Activated CD8-positive, alpha-beta memory T cell treated with anti-CD3 and anti-CD28 coated beads for 48 hours (primary cell): Measurements from ENCODE around the gene FHIT.

Experiments used
- DNase-seq, 3 experiments: peaks; one replicate each; pipeline ENCODE4 v3.0.0-alpha.2; 2020; ENCODE audit warnings: low read depth in 2 of 3, low spot score in 2 of 3

Gene FHIT

GRCh38 chr3:59764171-59764570, 1487.1 kb downstream of the FHIT start:
- DNase-seq, result no peak

GRCh38 chr3:59762941-59763340, 1488.3 kb downstream of the FHIT start:
- no peak for DNase-seq

GRCh38 chr3:59759298-59760031, 1491.8 kb downstream of the FHIT start:
- DNase-seq, result no peak

GRCh38 chr3:59758672-59759071, 1492.6 kb downstream of the FHIT start:
- no peak for DNase-seq

- no peak for DNase-seq
Observed at GRCh38 chr3:59756934-59757333, 1494.3 kb downstream of the FHIT start.

- DNase-seq, result no peak
Observed at GRCh38 chr3:59754456-59755129, 1496.7 kb downstream of the FHIT start.

GRCh38 chr3:59753808-59754450, 1497.3 kb downstream of the FHIT start:
- DNase-seq, result no peak

- DNase-seq, result no peak
Observed at GRCh38 chr3:59752925-59753324, 1498.3 kb downstream of the FHIT start.

- DNase-seq, result no peak
Observed at GRCh38 chr3:59751606-59752005, 1499.6 kb downstream of the FHIT start.

GRCh38 chr3:59750391-59750790, 1500.9 kb downstream of the FHIT start:
- DNase-seq, result no peak

GRCh38 chr3:59749291-59749690, 1502.0 kb downstream of the FHIT start:
- no peak for DNase-seq

- DNase-seq, result no peak
Observed at GRCh38 chr3:59746585-59746984, 1504.7 kb downstream of the FHIT start.

- DNase-seq, result no peak
Observed at GRCh38 chr3:59737241-59737640, 1514.0 kb downstream of the FHIT start.

- no peak for DNase-seq
Observed at GRCh38 chr3:59734061-59734460, 1517.2 kb downstream of the FHIT start.

- no peak for DNase-seq
Observed at GRCh38 chr3:59733041-59733809, 1518.0 kb downstream of the FHIT start.

- no peak for DNase-seq
Observed at GRCh38 chr3:59731943-59732342, 1519.3 kb downstream of the FHIT start.

- no peak for DNase-seq
Observed at GRCh38 chr3:59730591-59730990, 1520.7 kb downstream of the FHIT start.

GRCh38 chr3:59728587-59728908, 1522.7 kb downstream of the FHIT start:
- no peak for DNase-seq

- no peak for DNase-seq
Observed at GRCh38 chr3:59727902-59728586, 1523.2 kb downstream of the FHIT start.

- no peak for DNase-seq
Observed at GRCh38 chr3:59726279-59726678, 1525.0 kb downstream of the FHIT start.

- no peak for DNase-seq
Observed at GRCh38 chr3:59717679-59718205, 1533.5 kb downstream of the FHIT start.
